IPS-NIHi11 (cell line): ENCODE measurements around the gene TRMT1.

Experiments
- DNase-seq: peaks from one replicate; pipeline ENCODE4 v3.0.0; 2012; ENCODE audit warnings: mixed read lengths, low spot score

The TRMT1 gene

DNA sequence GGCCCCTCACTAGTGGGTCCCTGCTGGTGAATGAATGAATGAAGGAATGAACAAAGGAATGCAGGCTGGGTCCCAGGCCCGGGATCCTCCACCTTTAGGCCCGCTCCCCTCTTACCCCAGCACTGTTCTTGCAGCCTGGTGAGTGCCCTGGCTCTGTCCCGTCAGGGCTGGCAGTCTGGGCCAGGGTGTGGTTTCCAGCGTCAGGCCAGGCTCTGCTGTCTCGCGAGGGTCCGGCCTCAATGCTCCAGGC lies 14.2 kb downstream of the TRMT1 start:
- DNase-seq, result no peak

DNA sequence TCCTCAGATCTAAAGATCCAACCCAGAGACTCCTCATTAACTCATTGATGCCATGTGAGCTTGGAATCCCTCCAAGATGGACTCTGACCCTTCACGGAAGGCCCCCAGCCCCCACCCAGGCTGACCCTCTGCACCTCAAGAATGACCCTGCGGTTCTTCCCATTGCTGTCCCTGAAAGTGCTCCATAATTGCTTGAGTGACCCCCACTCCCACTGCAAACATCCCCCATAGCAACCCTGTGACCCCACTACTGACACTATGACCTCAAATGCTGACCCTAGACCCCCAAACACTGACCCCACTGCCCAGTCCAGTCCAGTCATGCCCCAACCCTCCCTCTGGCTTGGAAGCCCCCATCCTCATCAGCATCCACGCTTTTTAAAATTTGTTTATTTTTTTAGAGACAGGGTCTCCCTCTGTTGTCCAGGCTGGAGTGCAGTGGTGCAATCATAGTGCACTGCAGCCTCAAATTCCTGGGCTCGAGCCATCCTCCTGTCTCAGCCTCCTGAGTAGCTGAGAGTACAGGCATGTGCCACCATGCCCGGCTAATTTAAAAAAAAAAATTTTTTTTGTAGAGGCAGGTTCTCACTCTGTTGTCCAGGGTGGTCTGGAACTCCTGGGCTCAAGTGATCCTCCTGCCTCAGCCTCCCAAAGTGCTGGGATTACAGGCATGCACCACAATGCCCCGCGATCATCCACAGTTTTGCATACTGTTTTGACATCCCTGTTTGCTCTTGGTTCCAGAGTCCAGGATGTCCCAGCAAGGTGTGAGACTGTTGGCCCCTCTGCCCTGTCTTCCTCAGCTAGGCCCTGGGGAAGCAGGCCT lies 14.7 kb downstream of the TRMT1 start:
- no peak for DNase-seq

DNA sequence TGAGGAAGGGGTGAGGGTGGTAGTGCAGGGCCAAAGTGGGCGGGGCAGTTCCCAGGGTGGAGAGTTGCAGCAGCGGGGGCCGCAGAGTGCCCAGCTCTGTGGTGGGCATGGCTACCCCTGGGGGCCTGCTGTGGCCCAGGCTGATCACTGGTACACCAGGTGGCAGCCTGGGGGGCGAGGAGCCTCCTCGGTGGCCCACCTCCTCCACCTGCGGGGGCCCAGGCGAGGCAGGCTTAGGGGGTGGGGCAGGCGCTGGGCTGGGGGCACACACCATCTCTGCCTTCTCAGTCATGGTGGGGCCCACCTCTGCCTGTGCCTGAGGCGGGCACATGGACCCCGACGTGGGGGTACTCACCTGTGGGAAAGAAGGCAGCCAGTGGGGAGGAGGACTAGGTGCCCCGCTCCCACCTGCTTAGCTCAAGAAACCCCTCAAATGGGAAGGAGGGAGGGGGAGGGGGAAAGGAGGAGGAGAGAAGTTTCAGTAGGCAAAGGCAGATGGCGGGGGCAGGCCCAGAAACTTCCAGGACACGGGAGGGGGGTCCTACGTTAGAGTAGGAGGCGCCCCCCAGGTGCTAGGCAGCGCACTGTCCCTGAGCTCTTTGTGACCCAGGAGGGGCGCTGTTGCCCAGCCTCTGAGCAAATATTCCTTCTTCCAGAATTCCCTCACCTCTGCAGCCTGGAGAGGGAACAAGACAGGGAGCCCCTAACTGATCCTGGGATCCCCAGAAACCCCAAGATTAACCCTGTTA lies 15.5 kb downstream of the TRMT1 start:
- DNase-seq, result no peak

DNA sequence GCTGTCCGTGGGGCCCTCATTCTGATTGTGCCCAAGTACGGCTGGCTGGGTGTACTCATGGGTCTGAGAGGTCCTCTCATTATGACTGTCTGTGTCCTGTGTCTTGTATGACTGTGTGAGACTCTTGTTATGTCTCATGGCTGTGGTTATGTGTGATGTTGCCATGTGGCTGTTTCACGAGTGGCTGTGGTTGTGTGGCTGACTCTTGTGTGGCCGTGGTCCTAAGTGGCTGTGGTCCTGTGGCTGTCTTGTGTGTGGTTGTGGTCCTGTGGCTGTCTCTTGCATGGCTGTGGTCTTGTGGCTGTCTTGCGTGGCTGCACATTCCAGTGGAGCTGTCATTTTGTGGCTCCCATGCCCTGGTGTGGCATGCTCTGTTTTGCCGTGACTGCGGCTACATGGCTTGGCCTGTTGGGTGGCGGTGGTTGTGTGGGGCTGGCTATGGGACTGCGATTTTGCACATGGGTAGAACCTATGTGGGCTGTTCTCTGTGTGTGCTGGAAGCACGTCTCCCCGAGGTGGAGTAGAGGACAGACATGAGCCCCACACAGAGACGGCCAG lies 16.4 kb downstream of the TRMT1 start:
- DNase-seq, result no peak

DNA sequence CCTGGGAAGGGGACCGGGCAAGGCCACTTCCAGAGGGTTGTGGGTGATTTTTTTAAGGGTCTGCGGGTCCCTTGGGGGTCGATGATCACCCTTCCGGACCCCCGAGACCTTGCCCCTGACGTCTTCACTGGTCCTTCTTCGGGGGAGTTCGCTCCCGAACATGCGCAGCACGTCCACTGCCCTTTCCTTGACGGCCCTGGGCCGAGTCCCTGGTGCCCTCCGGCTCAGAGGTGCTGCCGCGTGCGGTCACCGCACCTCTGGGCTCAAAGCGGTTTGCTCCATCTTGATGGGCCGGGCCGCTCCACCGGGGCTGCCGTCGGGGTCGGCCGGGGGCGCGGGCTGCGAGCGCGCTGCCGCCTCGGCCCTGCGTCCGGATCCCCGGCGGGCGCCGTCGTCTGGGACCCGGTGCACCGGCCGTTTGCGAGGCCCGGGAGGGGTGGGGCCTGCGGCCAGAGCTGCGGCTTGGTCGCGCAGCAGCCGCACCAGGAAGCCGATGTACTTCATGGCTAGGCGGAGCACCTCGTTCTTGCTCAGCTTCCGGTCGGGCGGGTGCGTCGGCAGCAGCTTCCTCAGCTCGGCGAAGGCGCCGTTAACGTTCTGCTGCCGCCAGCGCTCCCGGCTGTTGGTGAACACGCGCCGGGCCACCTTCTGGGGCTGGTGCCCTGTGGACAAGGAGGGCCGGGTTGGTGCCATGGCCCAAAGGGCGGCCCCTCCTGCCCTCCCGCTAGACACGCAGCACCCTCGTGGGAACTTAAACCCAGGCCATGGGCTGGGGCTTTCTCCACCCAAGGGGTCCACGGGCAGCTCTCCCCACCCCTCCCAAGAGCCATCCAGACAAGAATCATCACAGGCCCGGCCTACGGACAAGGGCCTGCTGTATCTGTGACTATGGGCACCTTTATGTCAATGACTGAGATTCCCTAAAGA lies 17.2 kb downstream of the TRMT1 start:
- no peak for DNase-seq

DNA sequence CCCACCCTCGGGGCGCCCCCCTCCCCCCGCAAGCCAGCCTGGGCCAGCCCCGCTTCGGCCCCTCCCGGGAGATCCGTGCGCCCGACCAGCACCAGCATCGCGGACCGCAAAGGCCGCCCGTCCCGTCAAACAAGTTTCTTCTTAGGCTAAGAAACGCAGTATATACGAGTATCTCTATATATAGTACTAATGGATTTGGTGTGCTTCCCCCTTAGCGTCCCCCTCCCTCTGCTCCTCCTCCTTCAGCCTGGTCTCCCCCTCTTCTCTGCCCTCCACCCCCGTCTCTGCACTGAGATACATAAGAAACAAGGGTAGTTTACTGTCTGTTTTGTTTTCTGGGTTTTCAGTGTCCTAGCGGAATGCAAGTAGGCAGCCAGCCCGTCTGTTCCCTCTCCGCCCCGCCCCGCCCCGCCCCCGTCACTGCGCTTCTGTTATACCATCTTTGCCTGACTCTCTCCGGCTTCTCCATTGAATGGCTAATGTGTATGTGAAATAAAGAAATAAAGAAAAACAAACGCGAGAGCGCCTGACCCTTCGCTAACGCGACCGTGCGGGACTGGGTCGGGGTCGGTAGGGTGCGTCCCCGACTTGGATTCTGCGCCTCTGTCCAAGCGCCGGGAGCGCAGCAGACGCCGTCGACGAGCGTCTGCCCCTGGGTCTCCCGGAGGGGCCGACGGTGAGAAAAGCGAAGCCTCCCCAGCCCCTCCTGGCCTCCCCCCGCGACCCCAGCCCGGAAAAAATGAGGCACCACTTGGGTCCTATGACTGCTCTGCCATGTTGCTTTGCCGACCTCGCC lies 18.1 kb downstream of the TRMT1 start:
- DNase-seq, result no peak

DNA sequence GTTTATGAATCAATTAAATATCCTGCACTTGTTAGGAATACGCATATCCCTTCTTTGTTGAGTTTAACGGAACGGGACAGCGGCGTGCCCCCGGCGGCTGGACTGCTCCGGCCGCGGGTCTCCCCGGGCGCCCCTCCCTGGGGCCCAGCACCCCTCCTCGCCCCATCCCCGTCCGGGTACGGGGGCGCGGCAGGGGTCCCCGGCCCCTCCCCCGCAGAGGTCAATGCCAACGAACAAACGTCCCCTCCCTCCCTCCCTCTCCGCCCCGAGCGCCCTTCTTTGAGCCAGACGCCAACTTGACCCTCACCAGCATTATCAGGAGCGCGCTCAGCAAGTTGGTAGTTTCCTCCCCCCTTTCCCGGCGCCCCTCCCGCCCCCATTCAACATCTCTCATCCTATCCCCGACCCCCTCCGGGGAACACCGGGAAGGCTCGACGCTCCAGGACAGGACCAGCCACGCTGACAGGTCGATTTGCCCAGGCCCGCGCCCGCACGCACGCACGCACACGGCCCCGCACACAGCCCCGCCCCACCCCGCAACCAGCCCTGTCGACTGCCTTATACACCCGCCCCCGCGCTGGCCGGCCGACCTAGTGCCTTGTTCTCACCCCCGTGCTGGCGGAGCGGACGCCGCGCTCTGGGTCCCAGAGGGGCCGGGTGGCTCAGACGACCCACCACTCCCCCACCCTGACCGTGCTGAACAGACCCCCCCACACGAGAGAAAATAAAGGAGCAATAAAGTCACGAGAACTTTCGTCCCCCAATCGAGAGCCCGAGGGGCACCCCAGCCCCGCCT lies 18.9 kb downstream of the TRMT1 start:
- DNase-seq, result no peak

DNA sequence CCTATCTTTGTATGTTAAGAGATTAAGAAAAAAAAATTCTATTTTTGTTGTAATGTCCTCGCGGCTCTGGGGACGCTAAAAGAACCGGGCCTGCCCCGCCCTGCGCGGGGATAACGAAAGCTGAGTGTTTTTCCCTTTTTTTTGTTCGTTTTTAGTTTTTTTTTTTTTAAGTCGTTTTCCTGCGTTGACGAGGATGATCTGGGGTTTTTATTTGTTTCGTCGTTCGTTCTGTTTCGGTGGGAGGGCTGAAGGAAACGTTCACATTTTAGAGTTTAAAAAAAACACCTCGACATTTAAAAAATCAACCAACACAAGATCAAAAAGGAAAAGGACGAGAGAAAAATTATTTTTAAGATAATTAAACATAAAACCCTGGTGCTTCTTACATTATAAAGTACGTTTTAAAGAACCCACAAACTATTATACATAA lies 19.5 kb downstream of the TRMT1 start:
- no peak for DNase-seq

DNA sequence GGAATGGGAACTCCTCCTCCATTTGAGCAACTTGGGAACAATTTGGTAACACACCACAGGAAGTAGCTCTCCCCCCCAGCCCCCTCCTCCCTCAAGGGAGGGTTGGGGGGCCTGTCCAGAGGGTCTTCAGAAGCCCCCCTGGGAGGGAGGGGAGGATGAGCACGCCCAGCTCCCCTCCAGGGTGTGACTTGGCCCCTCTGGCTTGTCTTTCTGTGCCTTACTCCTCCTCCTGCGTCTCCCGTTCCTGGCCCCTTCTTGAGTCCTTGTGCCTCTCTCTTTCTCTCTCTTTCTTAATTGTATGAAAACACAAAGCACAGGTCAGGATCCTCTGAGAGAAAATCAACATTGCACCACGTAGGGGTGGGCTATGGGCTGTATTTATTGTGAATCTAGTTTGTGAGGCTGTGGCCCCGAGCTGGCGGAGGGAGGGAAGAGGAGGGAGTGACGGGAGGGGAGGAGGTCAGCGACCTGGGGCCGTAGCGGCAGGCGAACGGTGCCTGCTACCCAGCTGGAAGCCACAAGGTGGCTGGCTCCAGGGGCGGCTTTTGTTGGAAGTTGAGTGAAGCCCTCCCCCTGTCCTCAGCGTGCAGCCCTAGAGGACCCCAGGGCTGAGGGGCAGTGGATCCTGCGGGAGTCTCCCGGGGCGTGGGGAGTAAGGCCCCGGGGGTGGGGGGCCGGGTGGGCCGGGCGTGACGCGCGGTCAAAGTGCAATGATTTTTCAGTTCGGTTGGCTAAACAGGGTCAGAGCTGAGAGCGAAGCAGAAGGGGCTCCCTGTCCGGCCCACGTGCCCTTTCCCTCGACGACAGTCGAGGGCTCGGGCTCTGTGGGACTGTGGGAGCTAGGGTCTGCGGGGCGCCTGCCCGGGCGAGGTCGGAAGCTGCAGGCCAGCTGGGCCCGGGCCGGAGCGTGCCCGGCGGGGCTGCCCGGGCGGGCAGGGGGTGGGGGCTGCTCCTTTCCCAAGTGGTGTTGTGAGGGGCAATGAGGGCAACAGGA lies 20.3 kb downstream of the TRMT1 start:
- peak; percentile 77 for DNase-seq

DNA sequence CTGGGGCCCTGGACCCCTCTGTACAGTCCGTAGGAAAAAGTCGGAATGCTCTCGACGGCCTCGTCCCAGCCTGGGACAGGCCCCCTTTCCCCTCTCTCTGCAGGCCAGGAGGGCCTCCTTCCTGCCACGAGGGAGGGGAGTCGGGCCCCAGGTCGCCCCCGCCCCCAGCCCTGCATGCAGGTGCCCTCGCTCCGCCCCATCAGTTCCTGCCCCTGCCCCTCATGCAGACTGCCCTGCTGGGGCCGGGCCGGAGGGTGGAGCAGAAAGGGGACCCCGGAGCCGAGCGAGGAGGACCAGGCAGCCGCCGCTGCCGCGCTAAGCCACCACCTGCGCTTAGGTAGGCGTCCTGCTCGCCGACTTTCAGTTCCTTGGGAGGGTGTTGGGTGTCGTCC lies 21.2 kb downstream of the TRMT1 start:
- peak; percentile 54 for DNase-seq

DNA sequence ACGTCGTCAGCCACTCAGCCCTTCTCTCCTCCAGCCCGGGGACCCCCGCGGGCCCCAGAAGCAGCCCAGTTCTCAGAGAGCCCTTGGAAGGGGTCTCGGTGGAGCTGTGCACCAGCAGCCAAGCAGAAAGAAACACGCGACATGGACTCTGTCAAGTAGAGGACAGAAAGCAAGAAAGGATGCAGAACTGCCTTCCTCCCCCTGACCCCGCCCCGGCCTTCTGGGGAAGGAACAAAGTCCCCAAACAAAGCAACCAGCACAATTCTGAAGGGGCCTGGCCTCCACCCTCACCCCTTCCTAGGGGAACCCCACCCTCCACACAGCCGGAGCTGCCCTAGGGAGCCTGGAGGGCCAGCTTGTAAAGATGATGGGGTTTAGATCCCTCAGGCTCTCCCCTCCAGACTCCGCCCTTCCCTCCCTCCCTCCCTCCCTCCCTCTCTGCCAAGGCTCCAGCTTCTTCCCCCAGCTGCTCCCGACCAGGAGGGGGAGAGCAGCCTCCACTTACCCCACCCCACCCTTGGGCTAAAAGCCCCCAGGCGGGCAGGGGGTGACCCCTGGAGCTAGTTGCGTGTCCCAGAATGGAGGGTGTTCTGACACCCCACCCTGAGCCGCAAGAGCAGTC lies 21.7 kb downstream of the TRMT1 start:
- DNase-seq, result peak; percentile 63

DNA sequence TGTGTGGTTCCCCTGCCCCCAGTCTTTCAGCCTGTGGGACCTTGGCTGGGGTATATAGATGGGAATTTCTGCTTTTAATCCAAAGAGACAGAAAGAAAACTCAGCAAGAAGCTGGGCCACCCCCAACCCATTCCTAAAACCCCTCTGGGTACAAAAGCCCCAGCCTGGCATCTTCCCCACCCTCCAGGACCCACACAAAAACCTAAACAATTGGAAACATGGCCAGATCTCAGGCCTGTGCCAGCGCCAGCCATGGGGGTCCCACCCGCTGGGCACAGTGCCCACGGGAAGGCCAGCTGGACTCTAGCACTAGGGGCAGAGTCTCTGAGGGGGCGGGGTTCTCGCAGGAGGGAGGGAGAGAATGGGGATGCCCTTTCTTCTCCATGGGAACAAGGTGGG lies 22.4 kb downstream of the TRMT1 start:
- no peak for DNase-seq

DNA sequence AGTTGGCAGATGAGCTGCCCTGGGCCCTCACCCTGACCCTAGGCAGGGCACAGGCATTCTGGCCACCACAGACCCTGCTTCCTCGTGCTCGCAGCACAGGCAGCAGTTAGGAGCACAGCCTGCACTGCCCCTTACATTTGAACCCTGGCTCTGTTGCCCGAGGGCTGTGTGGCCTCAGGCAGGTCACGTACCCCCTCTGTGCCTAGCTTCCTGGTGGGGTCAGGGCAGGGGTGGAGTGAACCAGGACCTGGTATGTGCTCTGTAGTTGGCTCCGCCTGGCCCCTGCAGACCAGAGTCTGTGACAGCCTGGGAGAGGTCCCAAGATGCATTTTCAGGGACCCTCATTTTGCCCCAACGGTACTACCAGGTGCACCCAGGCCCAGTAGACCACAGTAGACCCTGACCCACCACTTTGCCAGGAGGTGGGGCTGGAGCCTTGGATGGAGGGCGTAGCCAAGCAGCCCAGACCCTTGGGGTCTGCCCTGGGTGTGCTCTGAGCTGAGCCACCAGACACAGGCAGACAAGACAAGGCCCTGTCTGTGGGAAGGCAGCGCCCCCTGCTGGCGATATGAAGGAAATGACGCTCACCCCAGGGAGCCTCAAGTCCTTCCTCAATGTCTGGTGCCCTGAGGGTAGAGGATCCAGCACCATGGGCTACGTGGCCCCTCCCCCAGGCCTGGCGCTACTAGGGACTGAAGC lies 23.0 kb downstream of the TRMT1 start:
- peak; percentile 87 for DNase-seq

DNA sequence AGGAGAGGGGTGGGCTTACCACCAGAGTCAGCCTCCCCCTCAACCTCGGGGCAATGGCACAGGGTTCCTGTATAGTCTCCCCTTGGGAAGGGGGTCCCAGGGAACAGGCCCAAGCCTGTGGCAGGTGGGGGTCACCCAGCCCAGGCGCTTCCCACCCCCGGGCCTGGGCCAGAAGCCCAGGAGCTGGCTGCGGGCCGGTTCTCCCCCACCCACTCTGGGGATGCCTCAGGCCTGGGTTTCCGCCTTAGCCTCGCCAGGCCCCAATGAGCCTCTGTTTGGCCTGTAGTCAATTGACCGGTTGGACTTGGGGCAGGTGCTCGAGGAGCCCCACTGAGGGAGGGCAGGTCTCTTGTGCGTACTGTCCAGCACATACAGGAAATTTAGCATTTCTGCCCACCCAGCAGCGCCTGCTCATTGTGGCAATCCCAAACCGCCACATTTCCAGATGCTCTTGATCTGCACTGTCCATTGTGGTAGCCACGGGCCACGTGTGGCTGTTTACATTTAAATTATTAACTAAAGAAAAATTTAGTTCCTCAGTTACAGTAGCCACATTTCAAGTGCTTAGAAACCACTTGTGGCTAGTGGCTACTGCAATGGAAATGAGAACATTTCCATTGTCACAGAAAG lies 23.8 kb downstream of the TRMT1 start:
- no peak for DNase-seq

DNA sequence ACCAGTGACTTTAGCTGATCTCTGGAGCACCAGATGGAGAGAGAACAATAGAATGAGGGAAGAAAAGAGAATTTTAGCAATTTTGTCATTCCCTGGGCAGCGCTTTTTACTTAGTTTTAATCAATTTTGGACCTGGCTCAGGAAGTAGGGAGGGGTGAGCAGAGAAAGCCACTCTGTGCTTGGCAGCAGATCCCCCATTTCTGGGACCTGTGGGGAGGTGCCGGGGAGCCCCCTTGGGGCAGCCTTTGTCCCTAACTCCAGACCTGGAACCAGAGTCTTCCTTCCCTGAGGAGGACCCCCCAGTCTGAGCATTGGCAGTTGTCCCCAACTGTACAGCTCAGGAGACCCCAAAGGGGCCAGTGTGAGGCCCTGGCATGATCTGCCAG lies 24.4 kb downstream of the TRMT1 start:
- DNase-seq, result no peak

DNA sequence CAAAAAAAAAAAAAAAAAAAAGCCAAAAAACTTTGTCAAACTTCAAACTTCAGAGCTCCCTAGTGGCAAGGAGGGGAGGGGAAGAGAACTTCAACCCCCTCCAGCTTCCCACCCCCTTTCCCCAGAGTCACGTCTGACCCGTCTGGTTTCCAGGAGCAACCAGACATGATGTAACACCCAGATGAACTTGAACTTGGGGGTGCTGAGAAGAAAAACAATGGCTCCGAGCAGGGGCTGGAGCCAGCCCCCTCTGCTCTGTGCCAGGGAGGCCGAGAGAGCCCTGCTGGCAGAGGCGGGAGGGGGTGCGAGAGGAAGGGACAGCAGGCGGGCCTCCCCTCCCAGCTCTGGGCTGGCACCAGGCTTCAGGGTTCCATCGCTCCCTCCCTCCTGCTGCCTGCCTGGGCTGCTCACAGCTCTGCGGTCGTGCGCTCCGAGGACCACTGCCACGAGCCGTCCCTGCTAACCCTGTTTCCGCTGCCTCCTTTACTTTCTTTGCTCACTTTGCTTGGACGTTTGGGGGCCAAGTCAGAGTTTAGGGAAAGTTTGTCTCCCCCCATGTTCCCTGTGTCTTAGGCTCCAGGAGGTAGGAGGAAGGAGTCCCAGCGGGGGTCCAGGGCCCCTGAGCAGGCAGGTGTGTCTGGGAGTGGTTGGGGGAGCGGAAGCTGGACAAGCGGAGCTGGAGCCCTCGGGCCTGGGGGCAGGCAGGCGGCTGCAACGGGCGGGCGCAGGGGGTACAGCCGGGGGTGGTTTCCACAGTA lies 25.0 kb downstream of the TRMT1 start:
- peak; percentile 61 for DNase-seq
